Vagina (tissue), 2 donors: Measurements from ENCODE around the gene OLFML2A. TPM values are rescaled to one million over a fixed set of nuclear protein-coding genes. Genes with fewer than 3 reads are reported as not detected.

Experiments
- DNase-seq, 2 donors: peaks; one replicate each; pipeline ENCODE4 v3.0.0-alpha.2; 2017; ENCODE audit errors: extremely low spot score in 2 of 2
- H3K27ac ChIP-seq: fragments of 200-600 bp; sonication (generic); one replicate; pipeline ENCODE4 v1.5.1; 2019
- H3K27me3 ChIP-seq: fragments of 200-600 bp; sonication (generic); one replicate; pipeline ENCODE4 v1.5.1; 2019
- H3K36me3 ChIP-seq, 2 donors: fragments of 200-600 bp; sonication (generic); one replicate each; pipeline ENCODE4 v1.5.1; 2017 to 2019
- H3K4me1 ChIP-seq: fragments of 200-600 bp; sonication (generic); one replicate; pipeline ENCODE4 v1.5.1; 2019
- H3K4me3 ChIP-seq, 2 donors: fragments of 200-600 bp; sonication (generic); 1 replicate in 1 of 2; 2 replicates in 1 of 2; pipeline ENCODE4 v1.5.1; 2016 to 2019
- H3K9me3 ChIP-seq: fragments of 200-600 bp; sonication (generic); one replicate; pipeline ENCODE4 v1.5.1; 2019
- CTCF ChIP-seq, 3 experiments: fragments of 450-650 bp in 2 of 3; fragments of 200-600 bp in 1 of 3; sonication (generic) in 1 of 3; IDR thresholded peaks; one replicate each; pipeline ENCODE4 v1.5.1; 2017 to 2019; ENCODE audit warnings: antibody characterized with exemption in 3 of 3, mild to moderate bottlenecking in 2 of 3, moderate library complexity in 2 of 3
- POLR2A ChIP-seq, 2 donors: fragments of 450-650 bp; IDR thresholded peaks; one replicate each; pipeline ENCODE4 v1.6.1; 2017; ENCODE audit warnings: antibody characterized with exemption in 2 of 2, mild to moderate bottlenecking in 2 of 2, moderate library complexity in 2 of 2
- POLR2AphosphoS5 ChIP-seq, 2 donors: sonication (generic); formaldehyde crosslinking; IDR thresholded peaks; one replicate each; pipeline ENCODE4 v1.9.0; 2017; ENCODE audit warnings: antibody characterized with exemption in 2 of 2, mild to moderate bottlenecking in 2 of 2, low read depth in 1 of 2; ENCODE audit not compliant: insufficient read depth in 1 of 2
- intact Hi-C: fragments of 100-400 bp; cut with DNase I; formaldehyde crosslinking; loops from one replicate; pipeline ENCODE4 v1.15.1; 2023
- total RNA-seq: library from RNA; depleted of rRNA; stranded (reverse); fragments of >200 nt; gene quantifications from one replicate; pipeline ENCODE4 v1.2.3, GENCODE V29; 2016

OLFML2A gene
- total RNA-seq, 1 donor from 2014 or later = 39.3 TPM

DNA sequence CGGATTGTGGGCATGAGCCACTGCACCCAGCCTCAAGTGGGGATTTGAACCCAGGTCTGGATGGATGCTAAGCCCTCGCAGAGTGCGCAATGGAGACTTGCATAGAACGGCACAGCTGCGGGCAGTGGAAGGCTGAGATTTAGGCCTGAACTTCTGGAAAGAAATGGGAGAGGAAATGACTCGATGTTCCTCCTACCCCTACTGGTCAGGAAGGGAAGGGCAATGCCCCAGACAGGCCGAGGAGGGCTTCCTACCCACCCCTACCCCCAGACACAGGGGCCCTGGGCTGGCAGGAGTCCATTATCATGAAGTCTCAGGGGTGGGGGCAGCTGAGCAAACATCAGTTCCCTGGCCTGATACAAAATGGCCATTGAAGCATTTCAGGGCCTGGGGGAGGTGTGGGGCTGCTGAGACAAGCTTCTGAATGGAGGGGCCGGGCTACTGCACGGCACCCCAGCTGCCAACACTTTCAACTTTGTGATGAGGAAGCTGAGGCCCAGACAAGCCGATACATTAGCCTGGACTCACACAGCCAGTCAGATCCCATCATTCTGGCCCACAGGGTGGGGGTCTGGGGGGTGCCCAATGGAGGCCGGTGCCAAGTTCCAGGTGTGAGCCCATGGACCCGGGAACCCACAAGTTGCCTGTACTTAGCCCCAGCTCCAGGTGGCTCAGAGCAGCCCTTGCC is 62.8 kb downstream of the OLFML2A start:
- Histone ChIP-seq H3K9me3 (no peaks in the 10 kb centered on the region), H3K27ac (no peak overlapping the region), H3K4me3 (no peak overlapping the region), H3K27me3 (no peaks in the 10 kb centered on the region), H3K36me3 (no peaks in the 10 kb centered on the region), H3K4me1 (peaks cover 8% of the 10 kb centered on the region)
- no peak for DNase-seq
- TF ChIP-seq CTCF (IDR thresholded peaks at IDR 0.05) (peak in 1 of 3 experiments; percentile 20), POLR2AphosphoS5 (IDR thresholded peaks at IDR 0.05; ENCODE audit: insufficient read depth in 1 of 2, low read depth in 1 of 2) (no peak)
- intact Hi-C loops = loop anchor here (5.0 kb wide), 1 partner anchor 67 kb away; the partner anchor contains the start of gene NR6A1

DNA sequence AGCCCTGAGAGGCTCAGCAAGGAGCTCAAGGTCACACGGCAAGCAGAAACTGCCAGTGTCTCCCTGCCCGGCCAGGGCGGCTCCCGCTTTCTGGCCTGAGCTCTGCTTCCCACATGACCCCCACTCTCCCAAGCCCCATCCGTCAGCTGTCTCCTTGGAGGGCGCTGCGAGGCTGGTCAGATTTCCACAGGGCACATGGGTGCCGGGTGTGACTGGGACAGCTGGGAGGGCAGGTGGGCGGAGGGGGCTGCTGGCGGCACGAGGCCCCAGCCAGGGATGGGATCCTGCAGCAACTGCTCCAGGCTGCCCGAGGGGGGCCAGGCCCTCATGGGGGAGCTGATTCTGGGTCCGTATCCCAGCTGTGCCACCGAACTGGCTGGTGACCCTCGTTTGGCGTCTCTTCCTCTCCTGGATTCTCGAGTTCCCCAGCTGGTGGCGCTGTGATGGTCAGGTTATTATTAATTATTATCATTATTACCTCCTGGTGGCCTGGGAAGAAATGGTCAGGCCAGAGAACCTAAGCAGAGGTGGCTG is 63.4 kb downstream of the OLFML2A start:
- H3K4me1 ChIP-seq = peaks cover 2% of the 10 kb centered on the region
- intact Hi-C loops = no loop called here

DNA sequence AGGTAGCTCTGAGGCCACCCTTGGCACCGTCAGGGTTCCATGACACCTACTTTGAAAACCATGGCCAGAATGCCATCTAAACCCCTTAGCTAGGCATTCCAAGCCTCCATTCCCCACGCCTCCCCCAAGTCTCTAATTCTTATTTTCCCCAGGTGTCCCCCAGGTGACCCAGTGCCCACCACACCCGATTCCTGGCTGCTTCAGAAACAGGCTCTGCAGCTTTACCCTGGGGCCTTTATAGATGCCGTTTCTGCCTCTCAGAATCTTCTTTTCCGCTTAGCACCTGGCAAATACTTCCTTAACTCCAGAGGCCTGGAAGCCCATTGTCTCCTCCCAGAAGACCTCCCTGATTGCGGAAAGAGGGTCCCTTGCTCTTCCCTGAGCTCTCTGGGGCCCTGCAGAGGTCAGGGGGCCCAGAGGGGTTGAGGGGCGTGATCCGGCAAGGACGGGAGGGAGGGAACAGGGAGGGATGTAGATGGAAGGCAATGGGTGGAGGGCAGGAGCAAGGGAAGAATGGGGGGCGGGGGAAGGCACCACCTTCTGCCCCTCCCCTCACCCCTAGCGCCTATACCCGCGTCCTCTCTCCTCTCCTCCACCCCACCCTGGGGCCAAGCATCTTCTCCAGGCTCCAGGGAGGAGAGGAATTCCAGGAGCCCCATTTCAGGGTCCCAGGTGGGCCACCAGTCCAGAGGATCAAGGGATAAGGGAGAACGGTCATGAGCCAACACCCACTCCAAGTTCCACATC is 64.3 kb downstream of the OLFML2A start:
- intact Hi-C loops = no loop called here
- no peak overlapping the region for H3K27ac ChIP-seq
- no peaks in the 10 kb centered on the region for H3K27me3 ChIP-seq
- H3K9me3 ChIP-seq = no peaks in the 10 kb centered on the region
- no peak for DNase-seq
- no peaks in the 10 kb centered on the region for H3K4me1 ChIP-seq
- H3K4me3 ChIP-seq = no peak overlapping the region
- no peaks in the 10 kb centered on the region for H3K36me3 ChIP-seq
- TF ChIP-seq POLR2AphosphoS5 (IDR thresholded peaks at IDR 0.05; ENCODE audit: insufficient read depth in 1 of 2, low read depth in 1 of 2) (no peak), CTCF (IDR thresholded peaks at IDR 0.05) (no peak), POLR2A (IDR thresholded peaks at IDR 0.05) (no peak)

More for the DNA sequence above, 63.4 kb downstream of the OLFML2A start:
- Histone ChIP-seq H3K36me3 (no peaks in the 10 kb centered on the region), H3K27me3 (no peaks in the 10 kb centered on the region), H3K4me3 (no peak overlapping the region), H3K9me3 (no peaks in the 10 kb centered on the region), H3K27ac (no peak overlapping the region)
- DNase-seq = no peak
- no peak for TF ChIP-seq CTCF (IDR thresholded peaks at IDR 0.05)

DNA sequence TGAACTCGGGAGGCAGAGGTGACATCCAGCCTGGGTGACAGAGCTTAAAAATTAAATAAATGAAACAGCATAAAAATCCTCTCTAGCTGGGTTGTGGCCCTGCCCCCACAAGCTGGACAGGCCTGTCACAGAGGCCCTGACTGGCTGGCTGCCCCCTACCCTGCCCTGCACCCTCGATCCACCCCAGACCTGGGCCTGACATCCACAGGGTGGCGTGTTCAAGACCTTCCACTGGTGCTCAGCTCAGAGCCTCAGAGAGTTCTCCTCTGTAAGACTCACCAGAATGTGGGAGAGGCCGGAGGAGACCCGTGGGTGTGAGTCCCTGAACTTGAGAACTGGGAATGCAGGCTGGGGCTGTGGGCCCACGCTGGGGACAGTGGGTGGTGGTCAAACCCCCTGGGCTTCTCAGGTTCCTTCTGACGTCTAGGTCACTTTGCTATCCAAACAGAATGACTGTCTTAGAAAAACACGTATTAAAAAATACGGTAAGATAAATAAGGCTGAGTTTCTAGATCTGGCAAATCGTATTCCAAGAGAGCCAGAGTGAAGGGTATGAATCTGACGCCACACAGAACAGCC is 66.6 kb downstream of the OLFML2A start:
- Histone ChIP-seq H3K36me3 (no peaks in the 10 kb centered on the region), H3K27ac (no peak overlapping the region), H3K27me3 (no peaks in the 10 kb centered on the region), H3K4me1 (no peaks in the 10 kb centered on the region), H3K9me3 (no peaks in the 10 kb centered on the region), H3K4me3 (no peak overlapping the region)
- no peak for DNase-seq
- TF ChIP-seq POLR2A (IDR thresholded peaks at IDR 0.05) (no peak), CTCF (IDR thresholded peaks at IDR 0.05) (no peak), POLR2AphosphoS5 (IDR thresholded peaks at IDR 0.05; ENCODE audit: insufficient read depth in 1 of 2, low read depth in 1 of 2) (no peak)
- intact Hi-C loops = no loop called here
